ENCODE measurements around the gene RPL29.
A peak's percentile ranks its signal among the peaks of the same experiment; 100 is the strongest.

RPL29 gene

DNA sequence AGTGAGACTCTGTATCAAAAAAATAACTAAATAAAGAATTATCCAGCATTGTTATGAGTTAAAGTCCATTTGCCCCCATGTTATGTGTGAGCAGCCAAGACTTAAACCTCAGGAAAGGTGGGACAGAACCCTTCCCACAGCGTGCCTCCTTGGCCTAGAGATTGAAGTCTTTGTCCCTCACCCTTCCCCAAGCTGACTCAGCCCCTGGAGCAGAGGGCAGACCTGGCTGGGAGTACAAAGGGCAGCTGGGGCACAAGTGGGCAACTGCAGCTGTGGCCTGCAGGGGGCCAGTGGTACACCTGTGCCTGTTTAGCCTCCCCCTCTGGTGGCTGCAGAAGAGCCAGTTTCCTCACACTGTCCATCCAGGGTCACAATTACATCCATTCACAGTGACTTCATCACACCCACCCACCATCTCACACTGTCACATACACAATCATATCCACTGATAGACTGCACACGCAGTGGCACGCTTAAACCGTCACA, 13.3 kb downstream of the RPL29 start:
- peak overlapping the region; percentile 72 for H3K4me3 ChIP-seq (ENCODE audit: low read length)
- TF ChIP-seq CTCF (conservative IDR thresholded peaks at IDR 0.05; ENCODE audit: low read length): peak; percentile 51
- DNase-seq (ENCODE audit: low read depth): no peak

DNA sequence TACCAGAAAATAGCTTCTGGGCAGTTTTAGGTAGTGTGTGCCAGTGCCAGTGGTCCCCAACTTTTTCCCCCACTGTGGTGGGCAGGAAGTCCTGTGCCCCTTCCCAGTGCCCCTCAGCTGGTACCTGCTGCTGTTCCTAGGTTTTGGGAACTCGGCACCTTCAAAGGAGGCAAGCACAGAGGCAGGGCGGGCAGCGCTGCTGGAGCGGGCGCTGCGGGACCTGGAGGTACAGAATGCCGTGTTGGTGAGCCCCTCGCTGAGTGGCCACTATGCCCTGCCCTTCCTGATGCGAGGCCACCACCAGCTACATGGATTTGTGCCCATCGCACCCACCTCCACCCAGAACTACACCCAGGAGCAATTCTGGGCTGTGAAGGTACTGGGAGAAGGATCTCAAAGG, 15.4 kb downstream of the RPL29 start:
- no peak for TF ChIP-seq CTCF (conservative IDR thresholded peaks at IDR 0.05; ENCODE audit: low read length)
- no peak overlapping the region for H3K4me3 ChIP-seq (ENCODE audit: low read length)

DNA sequence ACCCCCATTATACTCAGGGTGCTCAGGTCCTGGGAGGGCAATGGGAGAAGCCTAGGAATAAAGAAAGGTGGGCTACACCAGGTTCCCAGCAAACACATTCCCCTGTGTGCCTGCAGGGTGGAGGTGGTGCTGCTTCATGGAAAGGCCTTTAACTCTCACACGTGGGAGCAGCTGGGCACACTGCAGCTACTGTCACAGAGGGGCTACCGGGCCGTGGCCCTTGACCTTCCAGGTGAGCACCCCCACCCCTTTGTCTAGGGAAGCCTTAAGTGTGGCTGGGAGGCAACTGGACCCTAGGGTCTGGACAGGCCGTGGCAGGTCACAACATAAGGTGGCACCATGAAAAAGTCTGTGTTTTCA, 17.6 kb downstream of the RPL29 start:
- TF ChIP-seq CTCF (conservative IDR thresholded peaks at IDR 0.05; ENCODE audit: low read length): no peak
- H3K4me3 ChIP-seq (ENCODE audit: low read length): no peak overlapping the region
- DNase-seq (ENCODE audit: low read depth): no peak

More for the DNA sequence above, 15.4 kb downstream of the RPL29 start:
- no peak for DNase-seq (ENCODE audit: low read depth)

DNA sequence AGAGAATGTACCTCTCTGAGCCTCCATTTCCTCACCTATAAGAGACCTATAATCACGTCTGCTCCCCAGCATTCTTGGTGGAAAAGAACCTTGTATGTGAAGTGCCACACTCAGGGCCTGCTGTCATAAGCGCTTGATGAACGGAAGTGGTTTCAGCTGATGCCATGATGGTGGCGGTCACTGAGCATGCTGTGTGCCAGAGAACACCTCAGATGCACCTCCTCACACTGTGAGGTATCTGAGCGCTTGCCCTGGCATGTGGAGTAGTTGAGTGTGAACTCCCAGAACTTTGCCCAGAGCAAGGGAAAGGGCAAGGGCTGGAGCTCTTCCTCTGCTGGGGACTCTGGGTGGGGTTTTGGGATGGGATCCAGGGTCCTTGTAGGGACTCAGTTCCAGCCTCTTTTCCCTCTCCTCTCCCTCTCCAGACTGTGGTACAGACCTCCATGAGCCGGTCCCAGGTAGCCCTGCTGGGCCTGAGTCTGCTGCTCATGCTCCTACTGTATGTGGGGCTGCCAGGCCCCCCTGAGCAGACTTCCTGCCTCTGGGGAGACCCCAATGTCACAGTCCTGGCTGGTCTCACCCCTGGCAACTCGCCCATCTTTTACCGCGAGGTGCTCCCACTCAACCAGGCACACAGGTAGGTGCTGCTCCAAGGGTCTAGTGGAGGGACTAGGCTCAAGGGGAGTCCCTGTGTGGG, 18.1 kb downstream of the RPL29 start:
- no peak for DNase-seq (ENCODE audit: low read depth)
- no peak for TF ChIP-seq CTCF (conservative IDR thresholded peaks at IDR 0.05; ENCODE audit: low read length)
- H3K4me3 ChIP-seq (ENCODE audit: low read length): no peak overlapping the region

GRCh38 chr3:51975852-51976549, 19.7 kb downstream of the RPL29 start:
- peak; percentile 22; the same call in 1 of the 2 replicates for TF ChIP-seq CTCF (conservative IDR thresholded peaks at IDR 0.05; ENCODE audit: low read length)
- peak overlapping the region; percentile 93 for H3K4me3 ChIP-seq (ENCODE audit: low read length)
- DNase-seq (ENCODE audit: low read depth): peak; percentile 53

GRCh38 chr3:51974963-51975851, 20.5 kb downstream of the RPL29 start, which contains the start of gene ABHD14A:
Gene ABHD14A, plus strand, starts transcription at chr3:51975064. Its CDS starts 72 bp downstream, at chr3:51975136.
- no peak for TF ChIP-seq CTCF (conservative IDR thresholded peaks at IDR 0.05; ENCODE audit: low read length)
- peak; percentile 71 for DNase-seq (ENCODE audit: low read depth)

More at GRCh38 chr3:51974963-51975851, 20.5 kb downstream of the RPL29 start, which contains the start of gene ABHD14A:
- peak within 1 kb of the TSS; percentile 93 for H3K4me3 ChIP-seq (ENCODE audit: low read length)

All from AG10803 (cell line).